Posterior cingulate gyrus (tissue), 11 donors: ENCODE measurements around the gene TEKT3.

ENCODE experiments used
- DNase-seq, 10 donors: peaks; one replicate each; pipeline versions ENCODE4 v3.0.0 to v3.0.0-alpha.2; 2020 to 2021; ENCODE audit warnings: mixed read lengths in 3 of 10
- intact Hi-C: fragments of 100-400 bp; cut with DNase I; formaldehyde crosslinking; loops from one replicate; pipeline ENCODE4 v1.15.1; 2023

TEKT3 gene

GRCh38 chr17:15301845-15302244 is 39.6 kb downstream of the TEKT3 start:
- intact Hi-C loops: no loop called here
- no peak for DNase-seq

DNA sequence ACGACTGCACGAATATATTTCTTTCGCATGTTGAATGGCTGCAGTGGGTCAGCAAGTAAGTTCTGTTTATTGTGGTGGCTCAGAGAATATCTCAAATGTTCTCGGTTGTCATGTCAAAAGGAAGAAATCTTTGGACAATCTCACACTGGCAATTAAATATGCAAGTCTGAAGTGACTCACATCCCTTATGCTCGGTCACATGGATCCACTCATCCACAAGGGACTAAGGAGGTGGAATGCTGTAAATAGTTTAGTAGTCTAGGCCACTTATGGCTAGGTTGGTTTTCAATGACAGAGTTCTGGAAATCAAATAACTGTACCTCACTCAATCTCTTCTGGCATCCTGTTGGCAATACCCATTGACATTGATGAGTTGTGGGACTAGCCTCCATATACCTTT is 43.2 kb downstream of the TEKT3 start:
- no peak for DNase-seq
- intact Hi-C loops: no loop called here

DNA sequence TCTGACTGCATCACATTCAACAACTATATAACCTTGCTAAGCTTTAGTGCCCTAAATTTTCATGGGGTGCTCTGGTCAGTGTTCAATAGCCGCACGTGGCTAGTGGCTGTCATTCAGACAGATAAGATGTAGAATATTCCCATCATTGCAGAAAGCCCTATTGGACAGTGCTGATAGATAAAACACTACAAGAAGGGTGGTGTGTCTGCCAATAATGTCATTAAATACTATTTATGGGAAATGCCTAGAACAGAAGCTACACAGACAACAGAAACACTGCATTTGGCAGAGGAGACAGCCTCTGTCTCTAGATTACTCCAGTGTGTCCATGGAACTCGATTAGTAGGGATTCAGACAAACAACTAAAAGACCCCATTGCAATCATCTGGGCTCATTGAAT is 47.8 kb downstream of the TEKT3 start:
- DNase-seq: no peak
- intact Hi-C loops: no loop called here

- intact Hi-C loops: no loop called here
- no peak for DNase-seq
These were observed 49.6 kb downstream of the TEKT3 start for GRCh38 chr17:15291674-15292361.

DNA sequence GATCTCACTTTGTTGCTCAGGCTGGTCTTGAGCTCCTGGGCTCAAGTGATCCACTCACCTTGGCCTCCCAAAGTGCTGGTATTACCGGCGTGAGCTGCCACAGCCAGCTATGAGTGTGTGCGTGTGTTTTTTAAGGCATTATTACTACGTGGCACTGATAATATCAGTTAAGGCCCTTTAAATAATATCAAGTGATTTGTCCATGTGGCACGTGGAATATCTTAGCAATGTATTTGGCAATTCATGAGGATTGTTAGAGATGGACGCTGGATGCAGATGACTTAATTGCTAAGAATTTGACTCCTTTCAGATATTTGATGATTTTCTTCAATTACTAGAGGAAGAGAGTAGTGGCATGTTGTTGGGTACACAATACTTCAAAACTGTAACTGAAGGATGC is 50.8 kb downstream of the TEKT3 start:
- intact Hi-C loops: no loop called here
- no peak for DNase-seq

DNA sequence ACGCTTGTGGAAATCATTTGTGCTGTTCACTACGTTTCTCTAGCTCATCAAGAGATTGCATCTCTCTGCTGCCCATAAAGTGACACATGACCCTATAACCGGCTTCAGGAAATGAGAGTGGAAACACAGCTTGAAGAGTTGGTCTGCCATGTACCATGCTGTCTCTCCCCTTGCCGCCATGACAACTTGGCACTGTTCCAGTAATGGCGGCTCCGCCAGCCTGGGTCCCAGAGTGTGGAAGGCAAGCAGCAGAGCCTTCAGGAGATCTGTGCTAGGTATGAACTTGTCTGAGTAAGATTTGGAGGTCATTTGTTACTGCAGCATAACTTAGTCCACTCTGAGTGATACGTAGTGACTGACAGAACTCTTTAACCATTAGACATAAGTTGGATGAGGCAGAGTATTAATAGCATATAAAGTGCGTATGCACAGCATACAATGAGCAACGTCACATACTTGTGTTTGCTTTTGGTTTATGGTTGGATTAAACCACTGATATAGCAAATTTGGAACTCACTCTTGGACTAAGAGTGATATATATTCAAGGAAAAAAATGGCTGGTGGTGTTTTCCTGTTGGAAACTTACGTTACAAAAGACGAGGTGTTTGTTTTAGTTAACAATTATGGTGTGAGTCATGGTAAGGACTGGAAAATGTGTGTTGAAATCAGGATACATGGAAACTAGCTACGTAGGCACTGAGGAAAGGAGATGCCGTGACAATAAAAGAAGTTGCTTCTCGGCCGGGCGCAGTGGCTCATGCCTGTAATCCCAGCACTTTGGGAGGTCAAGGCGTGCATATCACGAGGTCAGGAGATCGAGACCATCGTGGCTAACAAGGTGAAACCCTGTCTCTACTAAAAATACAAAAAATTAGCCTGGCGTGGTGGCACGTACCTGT is 51.9 kb downstream of the TEKT3 start:
- DNase-seq: no peak
- intact Hi-C loops: no loop called here

GRCh38 chr17:15288859-15289258 is 52.5 kb downstream of the TEKT3 start:
- intact Hi-C loops: no loop called here
- DNase-seq: no peak

- intact Hi-C loops: no loop called here
- DNase-seq: no peak
These were observed 53.7 kb downstream of the TEKT3 start for GRCh38 chr17:15287538-15288267.

- intact Hi-C loops: no loop called here
These were observed 55.9 kb downstream of the TEKT3 start for GRCh38 chr17:15285466-15285865.

GRCh38 chr17:15284537-15284936 is 56.9 kb downstream of the TEKT3 start:
- DNase-seq: no peak
- intact Hi-C loops: no loop called here

More at GRCh38 chr17:15285466-15285865, 55.9 kb downstream of the TEKT3 start:
- no peak for DNase-seq

- no peak for DNase-seq
- intact Hi-C loops: no loop called here
These were observed 57.3 kb downstream of the TEKT3 start for GRCh38 chr17:15284107-15284506.

GRCh38 chr17:15281909-15282308 is 59.5 kb downstream of the TEKT3 start:
- DNase-seq: no peak
- intact Hi-C loops: no loop called here

GRCh38 chr17:15278924-15279477 is 62.4 kb downstream of the TEKT3 start:
- DNase-seq: no peak
- intact Hi-C loops: no loop called here

- intact Hi-C loops: no loop called here
- no peak for DNase-seq
These were observed 63.0 kb downstream of the TEKT3 start for GRCh38 chr17:15278380-15278779.

- no peak for DNase-seq
- intact Hi-C loops: no loop called here
These were observed 67.4 kb downstream of the TEKT3 start for GRCh38 chr17:15274017-15274416.

DNA sequence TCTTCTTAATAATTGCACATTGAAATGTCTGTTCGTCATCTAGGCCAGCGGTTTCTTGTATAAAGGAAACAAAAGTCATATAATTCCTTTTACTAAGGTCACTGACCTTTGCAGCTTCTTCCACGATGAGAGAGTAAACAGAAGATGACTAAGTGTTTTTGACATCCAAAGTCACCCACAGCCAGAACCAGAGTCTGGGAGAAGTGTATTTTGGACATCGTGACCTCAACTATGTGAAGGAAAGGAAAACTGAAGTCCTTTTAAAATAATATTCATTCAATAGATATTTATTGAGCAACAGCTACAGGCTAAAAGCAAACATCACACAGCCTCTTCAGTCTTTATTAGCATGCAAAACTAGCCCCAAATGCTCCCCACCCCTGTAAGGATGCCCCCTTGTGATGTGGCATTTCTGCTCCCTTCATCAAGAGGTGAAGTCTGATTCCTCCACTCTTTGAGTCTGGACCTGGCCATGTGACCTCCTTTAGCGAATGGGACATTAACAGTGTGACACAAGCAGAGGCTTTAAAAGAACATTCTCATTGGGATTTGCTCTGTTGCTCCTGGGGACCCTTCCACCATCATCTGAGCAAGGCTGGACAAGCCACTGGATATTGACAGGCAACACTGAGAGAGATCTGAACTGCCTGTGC is 68.1 kb downstream of the TEKT3 start:
- intact Hi-C loops: no loop called here
- no peak for DNase-seq

DNA sequence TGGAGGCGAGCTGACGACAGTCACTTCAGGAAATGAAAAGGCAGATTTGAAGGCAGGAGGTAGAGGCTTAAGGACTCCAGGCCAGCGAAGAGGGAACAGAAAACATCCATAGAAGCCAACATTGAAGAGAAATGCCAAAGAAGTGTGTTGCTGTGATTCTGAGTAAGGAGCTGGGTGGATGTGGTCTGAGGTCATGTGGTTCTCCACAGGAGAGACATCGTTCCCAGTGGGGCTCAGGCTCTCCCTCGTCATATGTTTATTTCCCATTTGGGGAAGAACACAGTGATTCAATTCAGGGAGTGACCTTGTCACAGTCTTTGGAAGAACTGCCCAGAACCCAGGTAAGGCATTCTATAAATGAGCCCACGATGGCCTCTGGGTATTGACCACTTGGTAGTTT is 69.7 kb downstream of the TEKT3 start:
- intact Hi-C loops: no loop called here
- DNase-seq: no peak

DNA sequence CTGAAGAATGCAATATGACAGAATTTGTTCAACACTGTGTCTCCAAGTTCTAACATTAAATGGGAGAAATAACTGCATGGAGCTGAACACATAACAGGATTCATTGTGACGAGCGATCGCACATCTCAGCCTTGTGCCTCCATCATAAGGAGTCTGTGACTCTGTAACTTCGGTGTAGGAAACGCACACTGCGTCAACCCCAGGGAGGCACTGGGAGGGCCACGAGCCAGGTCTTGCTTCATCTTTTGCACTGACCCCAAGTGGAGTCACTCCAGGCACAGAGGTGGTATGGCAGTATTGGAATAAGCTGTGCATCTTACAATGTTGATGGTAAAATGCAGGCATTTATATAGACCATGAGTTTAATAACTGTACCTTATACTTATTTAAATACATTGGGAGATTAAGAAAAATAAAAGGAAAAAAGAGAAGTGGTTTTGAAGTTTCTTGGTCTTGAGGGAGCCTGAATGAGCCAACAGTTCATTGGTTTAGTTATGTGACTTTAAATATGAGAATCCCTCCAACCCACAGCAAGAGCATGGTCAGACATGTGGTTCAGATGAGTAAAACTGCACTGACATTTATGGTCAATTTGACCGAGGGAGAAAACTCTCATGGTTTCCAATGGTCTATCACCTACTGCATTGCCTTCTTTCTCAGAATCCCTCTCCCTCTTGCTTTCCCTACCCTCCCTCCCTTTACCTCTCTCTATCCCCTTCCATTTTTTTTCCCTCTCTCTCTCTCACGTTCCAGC is 70.6 kb downstream of the TEKT3 start:
- intact Hi-C loops: no loop called here
- DNase-seq: no peak

GRCh38 chr17:15269780-15270089 is 71.7 kb downstream of the TEKT3 start:
- intact Hi-C loops: loop anchor here (10.0 kb wide), 1 partner anchor 105 kb away; no protein-coding TSS in a partner anchor
- no peak for DNase-seq
